Measurements from ENCODE around the gene IKZF5.

IKZF5 gene

GRCh38 chr10:123043409-123043925 lies 34.9 kb upstream of the IKZF5 start:
- no peak overlapping the region for H3K4me3 ChIP-seq (ENCODE audit: low read depth, low read length)
- ChIA-PET CTCF (interaction anchor here (0.5 to 4.8 kb wide), 46 partner anchors 9 to 539 kb away, joined by 3 to 33 read pairs (median 4); no protein-coding TSS in a partner anchor), POLR2A (no interaction called here)
- peaks cover 4 to 40% of the 10 kb centered on the region in 2 experiments for H3K36me3 ChIP-seq (ENCODE audit: control insufficient read depth in 2 of 2, insufficient read depth in 1 of 2, low read length in 2 of 2)
- H3K9me3 ChIP-seq (ENCODE audit: control insufficient read depth, insufficient read depth, low read depth, low read length): no peaks in the 10 kb centered on the region
- H3K27ac ChIP-seq (ENCODE audit: extremely low read depth, low read depth, low read length): no peak overlapping the region
- no peaks in the 10 kb centered on the region for H3K4me1 ChIP-seq (ENCODE audit: control insufficient read depth, insufficient read depth, low read length)
- TF ChIP-seq ZNF112 (tag by site-specific recombination; IDR thresholded peaks at IDR 0.05) (no peak), WT1 (tag by site-specific recombination; IDR thresholded peaks at IDR 0.05) (no peak), ZNF544 (tag by site-specific recombination; IDR thresholded peaks at IDR 0.05) (no peak), ZFP3 (tag by site-specific recombination; IDR thresholded peaks at IDR 0.05; ENCODE audit: low read depth) (no peak), ZNF48 (tag by site-specific recombination; IDR thresholded peaks at IDR 0.05) (no peak), ZSCAN23 (tag by site-specific recombination; IDR thresholded peaks at IDR 0.05) (no peak), SP3 (tag by site-specific recombination; IDR thresholded peaks at IDR 0.05) (no peak), GFI1B (tag by site-specific recombination; IDR thresholded peaks at IDR 0.05) (no peak), ZNF404 (tag by site-specific recombination; IDR thresholded peaks at IDR 0.05) (no peak), CTCF (tag by site-specific recombination; IDR thresholded peaks at IDR 0.05) (peak; percentile 87), ZNF184 (tag by site-specific recombination; IDR thresholded peaks at IDR 0.05) (no peak), BCL11B (tag by site-specific recombination; IDR thresholded peaks at IDR 0.05; ENCODE audit: low read depth) (no peak), ZNF660 (tag by site-specific recombination; IDR thresholded peaks at IDR 0.05) (no peak), SP2 (tag by site-specific recombination; IDR thresholded peaks at IDR 0.05) (no peak), ZBTB7A (tag by site-specific recombination; IDR thresholded peaks at IDR 0.05; ENCODE audit: low read depth) (no peak), PRDM10 (tag by site-specific recombination; IDR thresholded peaks at IDR 0.05) (0 out of 2 replicates have a peak, but pooled peaks have one; percentile 10), YY1 (tag by site-specific recombination; IDR thresholded peaks at IDR 0.05) (no peak), ZNF169 (tag by site-specific recombination; IDR thresholded peaks at IDR 0.05) (no peak), ZNF785 (tag by site-specific recombination; IDR thresholded peaks at IDR 0.05) (no peak), PRDM1 (tag by site-specific recombination; IDR thresholded peaks at IDR 0.05) (peak; percentile 54; the same call in 1 of the 2 replicates), ZNF654 (tag by site-specific recombination; IDR thresholded peaks at IDR 0.05; ENCODE audit: low read depth) (peak; percentile 91), ZNF473 (tag by site-specific recombination; IDR thresholded peaks at IDR 0.05) (no peak), ZNF26 (tag by site-specific recombination; IDR thresholded peaks at IDR 0.05) (no peak), ZBTB10 (tag by site-specific recombination; IDR thresholded peaks at IDR 0.05) (no peak), ZNF555 (tag by site-specific recombination; conservative IDR thresholded peaks at IDR 0.05) (no peak), ZNF266 (tag by site-specific recombination; IDR thresholded peaks at IDR 0.05; ENCODE audit: low read depth) (no peak), REST (tag by site-specific recombination; IDR thresholded peaks at IDR 0.05) (0 out of 2 replicates have a peak, but pooled peaks have one; percentile 12)

Measured in HEK293 (cell line).